Body of pancreas (tissue), 4 donors: ENCODE results near the gene LDB2.

Source experiments
- POLR2A ChIP-seq, 3 donors: fragments of 450-650 bp; IDR thresholded peaks; one replicate each; pipeline ENCODE4 v1.6.1; 2016; ENCODE audit warnings: antibody characterized with exemption in 3 of 3, mild to moderate bottlenecking in 2 of 3
- TF ChIP-seq, protein P1 (sequence below), 7 experiments: fragments of 450-650 bp in 4 of 7; fragments of 200-600 bp in 3 of 7; sonication (generic) in 3 of 7; IDR thresholded peaks; one replicate each; pipeline ENCODE4 v1.5.1; 2016 to 2019; ENCODE audit warnings: antibody characterized with exemption in 7 of 7

DNA sequence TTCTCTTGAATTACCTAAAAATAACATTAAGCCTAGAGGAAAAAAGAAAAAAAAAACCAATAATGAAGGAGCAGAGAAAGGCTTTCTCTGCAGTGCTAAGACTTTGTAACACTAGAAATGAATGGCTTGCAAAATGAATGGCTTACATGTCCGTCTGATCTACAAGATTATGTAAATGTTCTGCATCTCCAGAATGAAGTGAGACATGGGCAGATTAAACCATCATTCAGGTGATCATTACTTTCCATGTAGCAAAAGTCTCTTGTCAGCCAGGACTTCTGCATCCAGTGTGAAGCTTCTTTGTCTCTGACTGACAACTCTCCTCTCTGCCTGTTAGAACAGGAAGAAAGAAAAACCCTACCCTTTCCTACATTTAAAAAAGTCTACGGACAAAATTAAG is 304.3 kb downstream of the LDB2 start:
- TF ChIP-seq, protein P1, sequence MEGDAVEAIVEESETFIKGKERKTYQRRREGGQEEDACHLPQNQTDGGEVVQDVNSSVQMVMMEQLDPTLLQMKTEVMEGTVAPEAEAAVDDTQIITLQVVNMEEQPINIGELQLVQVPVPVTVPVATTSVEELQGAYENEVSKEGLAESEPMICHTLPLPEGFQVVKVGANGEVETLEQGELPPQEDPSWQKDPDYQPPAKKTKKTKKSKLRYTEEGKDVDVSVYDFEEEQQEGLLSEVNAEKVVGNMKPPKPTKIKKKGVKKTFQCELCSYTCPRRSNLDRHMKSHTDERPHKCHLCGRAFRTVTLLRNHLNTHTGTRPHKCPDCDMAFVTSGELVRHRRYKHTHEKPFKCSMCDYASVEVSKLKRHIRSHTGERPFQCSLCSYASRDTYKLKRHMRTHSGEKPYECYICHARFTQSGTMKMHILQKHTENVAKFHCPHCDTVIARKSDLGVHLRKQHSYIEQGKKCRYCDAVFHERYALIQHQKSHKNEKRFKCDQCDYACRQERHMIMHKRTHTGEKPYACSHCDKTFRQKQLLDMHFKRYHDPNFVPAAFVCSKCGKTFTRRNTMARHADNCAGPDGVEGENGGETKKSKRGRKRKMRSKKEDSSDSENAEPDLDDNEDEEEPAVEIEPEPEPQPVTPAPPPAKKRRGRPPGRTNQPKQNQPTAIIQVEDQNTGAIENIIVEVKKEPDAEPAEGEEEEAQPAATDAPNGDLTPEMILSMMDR (IDR thresholded peaks at IDR 0.05): no peak
- TF ChIP-seq POLR2A (IDR thresholded peaks at IDR 0.05): no peak
